Measurements from ENCODE around the gene SETBP1.

DNA sequence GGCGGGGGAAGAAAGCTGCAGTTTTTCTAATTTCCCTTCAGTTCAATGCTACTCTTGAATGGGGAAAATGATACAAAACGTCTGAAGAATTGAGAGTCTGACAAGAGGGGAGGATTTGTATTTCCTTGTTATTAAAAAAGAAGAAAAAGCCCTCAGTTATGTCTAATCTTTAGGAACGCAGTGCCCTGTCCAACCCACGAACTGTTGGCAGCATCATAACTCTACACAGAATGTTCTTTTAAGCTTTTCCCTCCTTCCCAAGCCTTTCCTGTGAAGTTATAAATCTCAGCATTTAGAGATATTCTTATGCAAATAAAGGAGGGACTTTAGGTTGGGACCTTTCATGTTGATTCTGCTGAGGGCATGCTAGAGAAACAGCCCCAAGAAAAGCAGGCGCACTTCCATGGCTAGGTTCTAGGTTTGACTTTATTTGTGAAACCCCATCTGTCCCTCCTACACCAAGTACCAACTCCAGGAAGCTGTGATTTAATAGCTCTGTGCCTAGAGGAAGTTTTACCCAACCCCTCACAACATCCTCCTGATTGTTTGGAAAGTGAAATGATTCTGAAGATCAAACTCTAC lies 288.6 kb downstream of the SETBP1 start:
- TF ChIP-seq, protein P1, sequence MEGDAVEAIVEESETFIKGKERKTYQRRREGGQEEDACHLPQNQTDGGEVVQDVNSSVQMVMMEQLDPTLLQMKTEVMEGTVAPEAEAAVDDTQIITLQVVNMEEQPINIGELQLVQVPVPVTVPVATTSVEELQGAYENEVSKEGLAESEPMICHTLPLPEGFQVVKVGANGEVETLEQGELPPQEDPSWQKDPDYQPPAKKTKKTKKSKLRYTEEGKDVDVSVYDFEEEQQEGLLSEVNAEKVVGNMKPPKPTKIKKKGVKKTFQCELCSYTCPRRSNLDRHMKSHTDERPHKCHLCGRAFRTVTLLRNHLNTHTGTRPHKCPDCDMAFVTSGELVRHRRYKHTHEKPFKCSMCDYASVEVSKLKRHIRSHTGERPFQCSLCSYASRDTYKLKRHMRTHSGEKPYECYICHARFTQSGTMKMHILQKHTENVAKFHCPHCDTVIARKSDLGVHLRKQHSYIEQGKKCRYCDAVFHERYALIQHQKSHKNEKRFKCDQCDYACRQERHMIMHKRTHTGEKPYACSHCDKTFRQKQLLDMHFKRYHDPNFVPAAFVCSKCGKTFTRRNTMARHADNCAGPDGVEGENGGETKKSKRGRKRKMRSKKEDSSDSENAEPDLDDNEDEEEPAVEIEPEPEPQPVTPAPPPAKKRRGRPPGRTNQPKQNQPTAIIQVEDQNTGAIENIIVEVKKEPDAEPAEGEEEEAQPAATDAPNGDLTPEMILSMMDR (IDR thresholded peaks at IDR 0.05): no peak
- no peak for TF ChIP-seq POLR2A (IDR thresholded peaks at IDR 0.05)

All from lower leg skin (tissue), 3 donors.